Measurements from ENCODE around the gene PCCA.

DNA sequence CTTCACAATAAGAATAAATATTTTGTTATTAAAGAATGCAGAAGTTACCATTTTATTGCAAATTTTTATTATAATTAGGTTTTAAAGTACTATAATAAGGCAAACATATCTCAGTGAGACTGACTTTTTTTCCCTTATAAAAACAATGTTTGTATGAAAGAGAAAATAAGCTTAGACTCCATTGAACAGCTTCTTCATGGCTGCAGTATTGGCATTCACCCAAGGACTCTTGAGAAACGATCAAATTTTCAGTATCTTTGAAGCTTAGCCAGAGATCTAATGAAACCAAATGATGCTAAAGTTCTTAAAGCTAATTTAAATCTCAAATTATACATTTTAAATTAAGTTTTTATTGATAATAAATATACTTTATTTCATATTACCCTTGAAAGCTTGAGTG lies 371.4 kb downstream of the PCCA start:
- TF ChIP-seq YY1 (IDR thresholded peaks at IDR 0.05; ENCODE audit: insufficient read depth, insufficient read length) (no peak), SUZ12 (IDR thresholded peaks at IDR 0.05; ENCODE audit: extremely low read depth, insufficient read depth, insufficient read length) (no peak), ZNF274 (IDR thresholded peaks at IDR 0.05; ENCODE audit: low read depth, low read length) (no peak)
